NCI-H2081 treated with DMSO at 0.1 percent for 48 hours (cell line): Measurements from ENCODE around the gene SGSM1.

Experiments used
- DNase-seq: peaks from one replicate; lab custom pipeline; 2025; lab: John Stamatoyannopoulos, UW

SGSM1 gene

GRCh38 chr22:24950272-24950902 lies 144.4 kb downstream of the SGSM1 start:
- DNase-seq, result no peak

DNA sequence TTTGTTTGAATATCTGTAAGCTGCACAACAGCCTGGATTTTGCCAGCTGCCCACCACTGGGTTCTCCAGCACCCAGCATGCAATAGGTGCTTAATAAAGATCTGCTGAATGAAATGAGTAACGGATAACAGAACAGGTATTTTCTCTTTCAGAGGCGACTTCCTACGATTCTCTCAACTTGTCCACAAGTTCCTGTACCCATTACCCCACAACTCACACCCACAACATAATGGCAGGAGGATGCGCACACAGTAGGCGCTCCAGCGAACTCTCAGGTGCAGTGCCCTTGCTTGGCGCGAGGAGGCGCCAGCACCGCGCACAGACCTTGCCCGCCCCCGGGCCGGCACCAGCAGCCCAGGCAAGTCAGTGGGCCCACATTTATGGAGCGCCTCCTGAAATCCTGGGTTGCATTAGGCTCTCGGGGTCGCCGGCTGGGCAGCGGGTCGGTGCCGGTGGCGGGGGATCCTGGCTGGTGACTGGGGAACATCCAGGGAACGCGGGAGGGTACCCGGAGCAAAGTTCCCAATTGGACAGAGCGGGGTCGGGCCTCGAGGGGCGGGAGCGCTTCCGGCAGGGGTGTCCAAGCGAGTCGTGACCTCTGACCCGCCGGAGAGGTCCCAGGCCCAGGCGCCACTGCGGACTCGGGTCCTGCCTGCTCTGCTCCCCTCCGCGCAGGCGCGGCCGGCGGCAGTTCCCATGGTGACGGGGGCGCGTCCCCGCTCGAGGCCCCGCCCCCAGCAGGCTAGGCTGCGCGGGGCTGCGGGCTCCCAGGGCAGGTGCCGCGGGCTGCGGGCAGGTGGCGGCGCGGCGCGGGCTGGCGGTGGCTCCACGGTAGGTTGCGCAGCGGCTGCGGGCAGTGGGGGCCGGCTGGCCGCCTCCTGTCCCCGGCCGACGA lies 146.2 kb downstream of the SGSM1 start, which contains the start of gene KIAA1671:
KIAA1671 (plus strand) TSS at position 775 of the 895 bp plus-strand sequence. CDS start 75,284 bp downstream, outside the sequence.
- no peak for DNase-seq

- DNase-seq, result no peak
Observed at GRCh38 chr22:24952837-24953383, 146.9 kb downstream of the SGSM1 start.

GRCh38 chr22:24953384-24954113 lies 147.5 kb downstream of the SGSM1 start:
- no peak for DNase-seq

DNA sequence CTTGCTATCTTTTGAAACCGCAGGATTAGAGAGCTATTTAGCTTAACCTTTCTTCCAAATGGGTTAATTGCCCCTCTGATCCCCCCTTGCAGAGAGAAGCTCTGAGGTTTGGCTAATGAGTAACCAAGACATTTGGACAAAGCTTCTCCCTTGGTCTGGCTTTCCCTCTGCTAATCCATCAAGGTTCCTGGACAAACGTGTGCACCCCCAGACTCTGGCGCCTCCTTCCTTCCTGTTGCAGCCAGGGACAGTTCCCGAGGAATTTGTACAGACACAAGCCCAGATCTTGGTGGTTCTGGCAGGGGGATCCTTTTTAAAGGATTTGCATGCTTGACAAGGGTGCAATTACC lies 148.1 kb downstream of the SGSM1 start:
- DNase-seq, result no peak

- DNase-seq, result no peak
Observed at GRCh38 chr22:24954856-24955255, 148.8 kb downstream of the SGSM1 start.

DNA sequence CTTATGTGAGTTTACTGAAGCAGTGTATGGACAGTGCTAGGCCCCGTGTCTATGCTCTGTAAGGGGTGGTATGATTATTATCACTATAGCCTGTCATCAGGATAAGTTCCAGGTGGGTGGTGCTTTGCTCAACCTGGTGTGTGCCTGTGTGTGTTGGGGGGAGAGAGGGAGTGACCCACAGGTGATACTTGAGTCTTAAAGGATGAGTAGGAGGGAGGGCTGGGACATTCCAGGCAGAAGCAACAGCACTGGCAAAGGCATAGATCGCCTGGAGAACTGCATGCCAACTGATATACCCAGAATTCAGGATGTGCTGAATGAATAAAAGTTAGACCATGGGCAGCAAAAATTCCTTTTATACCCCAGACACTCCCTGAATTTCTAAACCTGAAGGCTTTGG lies 151.0 kb downstream of the SGSM1 start:
- no peak for DNase-seq

DNA sequence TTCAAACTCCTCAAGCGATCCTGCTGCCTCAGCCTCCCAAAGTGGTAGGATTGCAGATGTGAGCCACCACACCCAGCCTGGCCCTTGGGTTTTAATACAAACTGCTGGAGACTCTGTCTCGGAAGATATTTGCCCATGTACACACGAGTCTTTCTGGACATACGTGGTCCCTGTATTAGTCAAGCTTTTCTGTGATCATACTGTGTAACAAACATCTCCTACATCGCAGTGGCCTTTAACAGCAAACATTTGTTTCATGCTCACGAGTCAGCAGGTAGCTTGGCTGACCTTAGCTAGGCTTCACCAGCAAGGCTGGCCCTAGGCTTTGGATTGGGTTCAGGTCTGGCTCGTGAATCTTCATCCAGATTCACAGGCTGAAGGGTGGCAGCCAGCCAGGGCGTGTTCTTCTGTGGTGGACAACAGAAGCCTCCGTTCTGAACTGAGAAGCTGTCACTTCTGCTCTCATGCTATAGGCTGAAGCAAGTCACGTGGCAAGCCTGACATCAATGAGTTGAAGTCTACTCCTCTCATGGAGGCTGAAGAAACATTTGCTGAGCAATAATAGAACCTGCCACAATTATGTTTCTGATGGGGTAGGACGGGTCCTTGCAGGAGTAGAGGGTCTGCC lies 155.3 kb downstream of the SGSM1 start:
- DNase-seq, result no peak

GRCh38 chr22:24962094-24962493 lies 156.1 kb downstream of the SGSM1 start:
- DNase-seq, result no peak

GRCh38 chr22:24962835-24963234 lies 156.8 kb downstream of the SGSM1 start:
- no peak for DNase-seq

DNA sequence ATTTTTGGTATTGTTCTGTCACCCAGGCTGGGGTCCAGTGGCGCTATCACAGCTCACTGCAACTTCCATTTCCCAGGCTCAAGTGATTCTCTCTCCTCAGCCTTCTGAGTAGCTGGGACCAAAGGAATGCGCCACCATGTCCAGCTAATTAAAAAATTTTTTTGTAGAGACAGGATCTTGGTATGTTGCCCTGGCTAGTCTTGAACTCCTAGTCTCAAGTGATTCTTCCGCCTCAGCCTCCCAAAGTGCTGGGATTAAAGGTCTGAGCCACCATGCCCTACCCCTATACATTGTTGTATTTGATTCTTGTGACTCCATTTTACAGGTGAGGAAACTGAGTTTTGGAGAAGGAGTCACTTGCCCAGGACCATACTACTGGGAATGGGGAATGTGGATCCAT lies 158.4 kb downstream of the SGSM1 start:
- no peak for DNase-seq

DNA sequence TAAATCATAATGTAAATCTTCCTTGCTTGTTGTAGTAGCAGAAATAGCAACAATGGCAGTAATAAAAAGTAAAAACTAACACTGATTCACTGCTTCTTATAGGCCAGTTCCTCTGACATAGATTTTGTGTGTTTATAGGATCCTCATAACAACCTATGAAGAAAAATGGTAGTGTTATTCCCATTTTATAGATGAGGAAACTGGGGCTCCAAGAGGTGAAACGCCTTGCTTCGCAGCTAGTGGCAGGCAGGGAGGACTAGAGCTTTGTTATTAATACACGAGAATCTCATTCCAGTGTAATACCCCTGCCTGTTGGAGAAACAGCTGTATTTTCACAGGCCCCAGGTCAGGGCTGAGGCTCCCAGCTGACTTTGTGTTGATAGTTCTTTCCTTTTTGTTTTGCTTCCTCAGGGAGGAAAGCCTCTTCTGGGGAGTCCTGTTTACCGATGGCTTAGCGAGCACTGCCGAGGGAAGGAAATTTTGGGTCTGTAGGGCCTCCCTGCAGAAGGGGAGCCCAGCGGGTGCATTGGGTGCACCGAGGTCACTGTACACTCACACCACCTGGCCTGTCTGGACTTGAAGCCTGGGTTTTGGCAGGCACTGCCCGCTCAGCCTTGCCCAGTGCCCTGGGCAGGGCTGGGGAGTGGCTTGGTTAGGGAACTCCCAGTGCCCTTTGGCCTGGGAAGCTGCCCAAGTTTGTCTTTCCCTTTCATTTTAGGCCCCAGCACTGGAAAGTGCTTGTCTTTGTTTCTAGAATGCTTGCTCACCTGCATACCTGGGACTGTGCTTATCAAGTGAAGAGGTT lies 160.0 kb downstream of the SGSM1 start:
- DNase-seq, result no peak

- DNase-seq, result no peak
Observed at GRCh38 chr22:24968066-24968561, 162.1 kb downstream of the SGSM1 start.

DNA sequence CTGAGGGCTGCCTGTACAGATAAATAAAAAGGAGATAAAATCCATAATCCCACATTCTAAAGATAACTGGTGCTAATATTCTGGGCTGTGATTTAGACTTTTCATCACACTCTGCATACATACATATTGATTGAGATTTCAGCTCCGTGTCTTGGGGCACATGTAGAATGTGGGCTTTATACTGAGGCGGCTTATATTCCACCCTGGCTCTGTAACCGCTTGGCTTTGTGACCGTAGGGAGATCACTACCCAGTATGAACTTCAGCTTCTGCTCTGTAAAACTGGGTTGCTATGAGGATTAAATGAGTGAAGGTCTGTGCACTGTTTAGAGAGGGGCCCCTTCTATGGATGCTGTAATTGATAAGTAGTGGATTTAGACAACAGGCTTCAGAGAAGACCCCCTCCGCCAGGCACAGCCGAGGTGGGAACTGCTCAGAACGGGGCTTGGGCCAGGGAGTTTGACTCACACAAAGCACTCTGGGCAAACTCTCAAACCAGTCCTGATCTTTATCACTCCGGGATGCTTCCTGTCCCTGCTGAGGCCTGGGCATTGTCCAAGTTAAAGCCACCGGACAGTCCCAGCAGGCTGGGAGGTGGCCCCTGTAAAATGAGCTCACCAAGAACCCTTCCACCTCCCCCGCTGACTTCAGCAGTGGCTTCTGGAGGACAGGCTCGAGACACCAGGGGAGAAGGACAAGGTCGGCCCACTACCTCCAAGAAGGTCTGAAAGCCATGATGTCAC lies 163.7 kb downstream of the SGSM1 start:
- no peak for DNase-seq

- DNase-seq, result no peak
Observed at GRCh38 chr22:24972369-24972768, 166.4 kb downstream of the SGSM1 start.

DNA sequence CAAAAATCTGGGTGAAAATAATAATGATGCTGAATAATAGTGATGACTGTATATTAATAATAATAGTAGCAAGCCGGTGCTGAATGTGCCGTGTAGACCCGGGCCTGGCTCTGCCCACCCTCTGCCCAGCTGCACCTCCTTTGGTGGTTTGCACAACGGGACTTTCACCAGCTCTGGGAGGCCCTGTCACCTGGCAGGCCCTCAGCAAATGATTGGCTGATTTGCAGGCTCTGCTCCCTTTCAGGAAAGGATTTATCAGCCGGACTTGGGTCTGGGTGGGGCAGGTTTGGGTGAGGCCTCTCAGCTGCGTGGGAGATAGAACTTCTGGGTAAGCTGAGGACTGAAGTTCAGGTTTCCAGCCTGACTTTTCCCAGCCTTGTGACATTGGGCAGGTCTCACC lies 167.9 kb downstream of the SGSM1 start:
- DNase-seq, result no peak

GRCh38 chr22:24975125-24975640 lies 169.2 kb downstream of the SGSM1 start:
- no peak for DNase-seq

DNA sequence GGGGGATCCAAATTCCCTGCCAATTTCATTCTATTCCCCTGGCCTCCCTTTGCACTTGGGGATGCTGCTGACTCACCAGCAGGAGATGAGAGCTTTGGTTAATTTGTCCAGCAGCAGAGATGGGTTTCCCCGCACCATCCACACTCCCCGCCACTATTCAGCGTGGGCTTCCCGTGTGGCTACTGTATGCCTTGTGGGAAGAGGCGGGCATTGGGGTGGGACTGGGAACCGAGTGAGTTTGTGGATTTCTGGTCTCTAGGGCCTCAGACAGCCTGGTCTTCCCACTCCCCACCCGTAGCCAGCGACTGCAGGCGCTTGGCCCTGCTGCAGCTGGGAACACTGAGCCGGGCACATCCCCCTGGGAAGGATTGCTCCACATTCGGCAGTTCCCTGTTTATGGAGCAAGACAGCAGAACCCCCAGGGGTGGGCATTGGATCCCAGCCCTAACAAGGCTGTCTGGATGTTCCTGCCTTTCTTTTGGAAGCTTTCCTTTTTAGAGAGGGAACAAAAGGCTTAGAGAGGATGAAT lies 169.9 kb downstream of the SGSM1 start:
- no peak for DNase-seq

DNA sequence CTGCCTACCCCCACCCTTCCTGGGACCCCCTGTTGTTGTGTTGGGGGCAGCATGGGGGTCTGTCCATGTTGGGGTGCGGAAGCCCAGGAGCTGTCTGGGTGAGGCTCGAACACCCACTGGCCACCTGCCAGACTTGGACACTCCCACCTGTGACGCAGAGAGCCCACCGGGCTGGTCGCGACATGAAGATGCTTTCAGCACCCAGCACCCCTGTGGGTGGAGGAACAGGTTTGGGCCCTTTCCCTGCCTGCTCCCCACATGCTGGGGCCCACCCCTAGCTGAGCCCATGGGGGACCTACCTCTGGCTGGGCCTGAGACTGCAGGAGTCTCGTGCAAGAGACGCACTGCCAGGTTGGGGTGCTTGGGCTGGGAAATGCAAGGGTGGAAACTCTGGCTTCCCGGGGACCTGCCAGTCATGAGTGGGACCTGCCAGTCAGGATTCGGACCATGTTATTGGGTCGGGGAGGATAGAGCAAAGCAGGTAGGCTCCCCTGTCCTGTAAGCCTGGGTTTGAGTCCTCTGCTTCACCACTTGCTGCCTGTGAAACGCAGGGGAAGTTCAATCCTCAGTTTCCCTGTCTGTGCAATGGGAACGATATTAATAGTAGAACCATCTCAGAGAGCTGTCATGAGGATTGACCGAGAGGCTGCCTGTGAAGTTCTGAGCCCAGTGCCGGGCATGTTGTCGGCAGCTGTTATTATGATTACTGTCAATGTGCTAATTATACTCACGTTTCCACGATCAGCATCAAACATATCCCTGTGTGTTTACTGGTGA lies 170.6 kb downstream of the SGSM1 start:
- DNase-seq, result no peak
